Right renal pelvis (tissue), 4 donors: ENCODE data around the gene SGK2. TPM values are rescaled to one million over a fixed set of nuclear protein-coding genes. Genes with fewer than 3 reads are reported as not detected.
"Not testable (repeated sequence)": the region's sequence is repeated elsewhere in the genome, so short reads cannot be mapped to it uniquely, and the experiment has no call there.

Source experiments
- DNase-seq, 4 donors: peaks; one replicate each; pipeline ENCODE4 v3.0.0-alpha.2; 2013; ENCODE audit warnings: low read depth in 4 of 4, low spot score in 3 of 4, missing footprints in 1 of 4
- polyA plus RNA-seq, 4 donors: library from polyadenylated mRNA; unstranded; fragments of 120-200 nt; gene quantifications; one replicate each; pipeline ENCODE4 v1.2.1, GENCODE V29; 2013; ENCODE audit not compliant: insufficient read length in 4 of 4

SGK2 gene
- polyA plus RNA-seq, 4 donors, result 30.6 to 51.4 (median 36.0) TPM

- DNase-seq, result not testable (repeated sequence)
Measured at GRCh38 chr20:43588526-43588925, 29.7 kb downstream of the SGK2 start.

GRCh38 chr20:43590036-43590391, 31.2 kb downstream of the SGK2 start:
- peak in 1 of 4 donors; percentile 23 for DNase-seq

GRCh38 chr20:43590392-43591303, 31.8 kb downstream of the SGK2 start, which contains the start of gene IFT52:
Gene IFT52, plus strand, starts transcription at chr20:43590937. Its CDS starts 3,762 bp downstream, at chr20:43594699.
- peak; percentile 88 to 93 (median 90) for DNase-seq

GRCh38 chr20:43601960-43602359, 43.1 kb downstream of the SGK2 start:
- DNase-seq, result not testable (repeated sequence)

- no peak for DNase-seq
Measured at GRCh38 chr20:43603124-43603523, 44.3 kb downstream of the SGK2 start.

GRCh38 chr20:43605715-43606114, 46.9 kb downstream of the SGK2 start:
- no peak for DNase-seq

GRCh38 chr20:43607278-43607677, 48.5 kb downstream of the SGK2 start:
- not testable (repeated sequence) for DNase-seq

- DNase-seq, result no peak
Measured at GRCh38 chr20:43631598-43631997, 72.8 kb downstream of the SGK2 start.

Other genes with a start within 250 kb of the SGK2 start
- gene SRSF6, start 101.1 kb upstream of the SGK2 start, polyA plus RNA-seq, result 100 to 1,000 TPM; 282 to 372 (median 307) TPM
- gene L3MBTL1, start 51.3 kb upstream of the SGK2 start, polyA plus RNA-seq, result 10 to 100 TPM; 12.4 to 18.7 (median 13.8) TPM
- gene IFT52, start 31.9 kb downstream of the SGK2 start, polyA plus RNA-seq, result 10 to 100 TPM; 72.9 to 84.7 (median 77.3) TPM
- 10 to 100 TPM; 22.3 to 26.3 (median 24.9) TPM for gene MYBL2, start 108.1 kb downstream of the SGK2 start, polyA plus RNA-seq
- gene GTSF1L, start 168.0 kb downstream of the SGK2 start, polyA plus RNA-seq, result not detected